ENCODE results near the gene FAM131C.

DNA sequence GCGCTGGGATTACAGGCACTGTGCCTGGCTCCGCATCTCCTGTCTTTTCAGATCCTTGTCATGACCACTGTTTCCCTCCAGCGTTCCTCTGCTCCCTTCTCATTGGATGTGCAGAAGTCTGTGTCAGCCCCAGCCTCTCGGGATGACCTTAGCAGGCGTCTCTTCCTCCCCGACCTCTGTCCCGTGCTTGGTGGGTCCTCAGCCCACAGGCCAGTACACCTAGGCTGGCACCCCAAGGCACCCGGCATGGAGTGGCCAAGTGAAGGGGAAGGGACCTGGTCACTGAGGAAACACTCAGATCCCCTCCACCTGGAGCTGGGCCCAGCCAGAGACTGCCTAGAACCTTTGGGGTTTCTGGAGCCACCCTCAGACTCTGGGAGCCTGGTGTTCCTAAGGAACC is 32.3 kb downstream of the FAM131C start:
- no peak for TF ChIP-seq POLR2A (IDR thresholded peaks at IDR 0.05; ENCODE audit: low read depth, low read length)
- no peak for TF ChIP-seq POLR2AphosphoS5 (IDR thresholded peaks at IDR 0.05; ENCODE audit: low read depth, low read length)
- TF ChIP-seq POU2F2 (IDR thresholded peaks at IDR 0.05; ENCODE audit: low read depth, low read length) = no peak
- TF ChIP-seq TAF1 (IDR thresholded peaks at IDR 0.05; ENCODE audit: low read depth, low read length) = no peak
- TF ChIP-seq SPI1 (IDR thresholded peaks at IDR 0.05; ENCODE audit: low read depth, low read length) = no peak

Measured in GM12891 (cell line).